Liver (tissue), 3 donors: ENCODE results near the gene GARIN5A.
"Not testable (repeated sequence)": the region's sequence is repeated elsewhere in the genome, so short reads cannot be mapped to it uniquely, and the experiment has no call there.

ENCODE experiments used
- EGR1 ChIP-seq, 2 donors: IDR thresholded peaks; 2 replicates each; pipeline ENCODE4 v1.6.1; 2016 to 2018; ENCODE audit warnings: antibody characterized with exemption in 2 of 2, low read depth in 2 of 2
- FOXA1 ChIP-seq: IDR thresholded peaks from 2 replicates; pipeline ENCODE4 v1.6.1; 2016; ENCODE audit warnings: antibody characterized with exemption
- RAD21 ChIP-seq, 2 donors: IDR thresholded peaks; 2 replicates each; pipeline ENCODE4 v1.6.1; 2016; ENCODE audit warnings: antibody characterized with exemption in 2 of 2, mild to moderate bottlenecking in 2 of 2
- RXRA ChIP-seq, 2 donors: IDR thresholded peaks; 2 replicates each; pipeline ENCODE4 v1.6.1; 2017 to 2018; ENCODE audit warnings: antibody characterized with exemption in 2 of 2, mild to moderate bottlenecking in 1 of 2
- SP1 ChIP-seq: IDR thresholded peaks from 2 replicates; pipeline ENCODE4 v1.6.1; 2018; ENCODE audit warnings: antibody characterized with exemption, mild to moderate bottlenecking
- TAF1 ChIP-seq: conservative IDR thresholded peaks from 2 replicates; pipeline ENCODE4 v1.6.1; 2016; ENCODE audit warnings: antibody characterized with exemption, mild to moderate bottlenecking
- TF ChIP-seq, protein P1 (sequence below): IDR thresholded peaks from 2 replicates; pipeline ENCODE4 v1.6.1; 2016; ENCODE audit warnings: antibody characterized with exemption, mild to moderate bottlenecking
- TF ChIP-seq, protein P2 (sequence below): fragments of 150-350 bp; IDR thresholded peaks from 2 replicates; pipeline ENCODE4 v1.5.1; 2017; ENCODE audit warnings: improper control_type of control experiment, low read depth, low read length; ENCODE audit not compliant: missing input control
- TF ChIP-seq, protein P3 (sequence below): IDR thresholded peaks from 2 replicates; pipeline ENCODE4 v1.6.1; 2016; ENCODE audit warnings: antibody characterized with exemption
- TF ChIP-seq, protein P4 (sequence below): IDR thresholded peaks from 2 replicates; pipeline ENCODE4 v1.6.1; 2016; ENCODE audit warnings: antibody characterized with exemption
- donor health status: healthy.
- donor health status: healthy.

DNA sequence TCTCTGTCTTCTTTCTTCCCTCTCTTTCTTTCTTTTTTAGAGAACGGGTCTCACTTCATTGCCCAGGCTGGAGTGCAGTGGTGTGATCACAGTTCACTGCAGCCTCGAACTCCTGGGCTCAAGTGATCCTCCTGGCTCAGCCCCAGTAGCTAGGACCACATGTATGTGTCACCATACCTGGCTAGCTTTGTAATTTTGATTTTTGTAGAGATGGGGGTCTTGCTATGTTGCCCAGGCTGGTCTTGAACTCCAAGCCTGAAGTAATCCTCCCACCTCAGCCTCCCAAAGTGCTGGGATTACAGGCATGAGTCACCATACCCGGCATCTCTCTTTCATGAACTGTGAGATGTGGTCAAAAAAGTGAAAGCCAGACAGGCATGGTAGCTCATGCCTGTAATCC, 3.3 kb downstream of the GARIN5A start:
- TF ChIP-seq, protein P1, sequence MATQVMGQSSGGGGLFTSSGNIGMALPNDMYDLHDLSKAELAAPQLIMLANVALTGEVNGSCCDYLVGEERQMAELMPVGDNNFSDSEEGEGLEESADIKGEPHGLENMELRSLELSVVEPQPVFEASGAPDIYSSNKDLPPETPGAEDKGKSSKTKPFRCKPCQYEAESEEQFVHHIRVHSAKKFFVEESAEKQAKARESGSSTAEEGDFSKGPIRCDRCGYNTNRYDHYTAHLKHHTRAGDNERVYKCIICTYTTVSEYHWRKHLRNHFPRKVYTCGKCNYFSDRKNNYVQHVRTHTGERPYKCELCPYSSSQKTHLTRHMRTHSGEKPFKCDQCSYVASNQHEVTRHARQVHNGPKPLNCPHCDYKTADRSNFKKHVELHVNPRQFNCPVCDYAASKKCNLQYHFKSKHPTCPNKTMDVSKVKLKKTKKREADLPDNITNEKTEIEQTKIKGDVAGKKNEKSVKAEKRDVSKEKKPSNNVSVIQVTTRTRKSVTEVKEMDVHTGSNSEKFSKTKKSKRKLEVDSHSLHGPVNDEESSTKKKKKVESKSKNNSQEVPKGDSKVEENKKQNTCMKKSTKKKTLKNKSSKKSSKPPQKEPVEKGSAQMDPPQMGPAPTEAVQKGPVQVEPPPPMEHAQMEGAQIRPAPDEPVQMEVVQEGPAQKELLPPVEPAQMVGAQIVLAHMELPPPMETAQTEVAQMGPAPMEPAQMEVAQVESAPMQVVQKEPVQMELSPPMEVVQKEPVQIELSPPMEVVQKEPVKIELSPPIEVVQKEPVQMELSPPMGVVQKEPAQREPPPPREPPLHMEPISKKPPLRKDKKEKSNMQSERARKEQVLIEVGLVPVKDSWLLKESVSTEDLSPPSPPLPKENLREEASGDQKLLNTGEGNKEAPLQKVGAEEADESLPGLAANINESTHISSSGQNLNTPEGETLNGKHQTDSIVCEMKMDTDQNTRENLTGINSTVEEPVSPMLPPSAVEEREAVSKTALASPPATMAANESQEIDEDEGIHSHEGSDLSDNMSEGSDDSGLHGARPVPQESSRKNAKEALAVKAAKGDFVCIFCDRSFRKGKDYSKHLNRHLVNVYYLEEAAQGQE, result not testable (repeated sequence)
- TF ChIP-seq, protein P2, sequence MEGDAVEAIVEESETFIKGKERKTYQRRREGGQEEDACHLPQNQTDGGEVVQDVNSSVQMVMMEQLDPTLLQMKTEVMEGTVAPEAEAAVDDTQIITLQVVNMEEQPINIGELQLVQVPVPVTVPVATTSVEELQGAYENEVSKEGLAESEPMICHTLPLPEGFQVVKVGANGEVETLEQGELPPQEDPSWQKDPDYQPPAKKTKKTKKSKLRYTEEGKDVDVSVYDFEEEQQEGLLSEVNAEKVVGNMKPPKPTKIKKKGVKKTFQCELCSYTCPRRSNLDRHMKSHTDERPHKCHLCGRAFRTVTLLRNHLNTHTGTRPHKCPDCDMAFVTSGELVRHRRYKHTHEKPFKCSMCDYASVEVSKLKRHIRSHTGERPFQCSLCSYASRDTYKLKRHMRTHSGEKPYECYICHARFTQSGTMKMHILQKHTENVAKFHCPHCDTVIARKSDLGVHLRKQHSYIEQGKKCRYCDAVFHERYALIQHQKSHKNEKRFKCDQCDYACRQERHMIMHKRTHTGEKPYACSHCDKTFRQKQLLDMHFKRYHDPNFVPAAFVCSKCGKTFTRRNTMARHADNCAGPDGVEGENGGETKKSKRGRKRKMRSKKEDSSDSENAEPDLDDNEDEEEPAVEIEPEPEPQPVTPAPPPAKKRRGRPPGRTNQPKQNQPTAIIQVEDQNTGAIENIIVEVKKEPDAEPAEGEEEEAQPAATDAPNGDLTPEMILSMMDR, result not testable (repeated sequence)
- TF ChIP-seq, protein P3, sequence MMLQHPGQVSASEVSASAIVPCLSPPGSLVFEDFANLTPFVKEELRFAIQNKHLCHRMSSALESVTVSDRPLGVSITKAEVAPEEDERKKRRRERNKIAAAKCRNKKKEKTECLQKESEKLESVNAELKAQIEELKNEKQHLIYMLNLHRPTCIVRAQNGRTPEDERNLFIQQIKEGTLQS, result not testable (repeated sequence)
- not testable (repeated sequence) for TF ChIP-seq RXRA (IDR thresholded peaks at IDR 0.05); TAF1; RAD21 (IDR thresholded peaks at IDR 0.05); FOXA1; EGR1 (IDR thresholded peaks at IDR 0.05; ENCODE audit: low read depth in 2 of 2); SP1
- TF ChIP-seq, protein P4, sequence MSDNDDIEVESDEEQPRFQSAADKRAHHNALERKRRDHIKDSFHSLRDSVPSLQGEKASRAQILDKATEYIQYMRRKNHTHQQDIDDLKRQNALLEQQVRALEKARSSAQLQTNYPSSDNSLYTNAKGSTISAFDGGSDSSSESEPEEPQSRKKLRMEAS, result not testable (repeated sequence)
